Rectal smooth muscle tissue (tissue), 1 donor: ENCODE data around the gene ZNF800.

ENCODE experiments used
- H3K27ac ChIP-seq: one replicate; pipeline ENCODE4 v1.7.0; 2013; ENCODE audit warnings: low read depth, low read length, inconsistent platforms
- H3K27me3 ChIP-seq: one replicate; pipeline ENCODE4 v1.7.0; 2013; ENCODE audit warnings: low read length; ENCODE audit not compliant: control insufficient read depth, insufficient read depth
- H3K36me3 ChIP-seq: one replicate; pipeline ENCODE4 v1.7.0; 2013; ENCODE audit warnings: low read length; ENCODE audit not compliant: control insufficient read depth, insufficient read depth
- H3K4me1 ChIP-seq: one replicate; pipeline ENCODE4 v1.7.0; 2013; ENCODE audit warnings: low read length; ENCODE audit not compliant: control insufficient read depth, insufficient read depth
- H3K4me3 ChIP-seq: one replicate; pipeline ENCODE4 v1.7.0; 2013; ENCODE audit warnings: low read length
- H3K9ac ChIP-seq: one replicate; pipeline ENCODE4 v1.7.0; 2013; ENCODE audit warnings: low read length

ZNF800 gene

DNA sequence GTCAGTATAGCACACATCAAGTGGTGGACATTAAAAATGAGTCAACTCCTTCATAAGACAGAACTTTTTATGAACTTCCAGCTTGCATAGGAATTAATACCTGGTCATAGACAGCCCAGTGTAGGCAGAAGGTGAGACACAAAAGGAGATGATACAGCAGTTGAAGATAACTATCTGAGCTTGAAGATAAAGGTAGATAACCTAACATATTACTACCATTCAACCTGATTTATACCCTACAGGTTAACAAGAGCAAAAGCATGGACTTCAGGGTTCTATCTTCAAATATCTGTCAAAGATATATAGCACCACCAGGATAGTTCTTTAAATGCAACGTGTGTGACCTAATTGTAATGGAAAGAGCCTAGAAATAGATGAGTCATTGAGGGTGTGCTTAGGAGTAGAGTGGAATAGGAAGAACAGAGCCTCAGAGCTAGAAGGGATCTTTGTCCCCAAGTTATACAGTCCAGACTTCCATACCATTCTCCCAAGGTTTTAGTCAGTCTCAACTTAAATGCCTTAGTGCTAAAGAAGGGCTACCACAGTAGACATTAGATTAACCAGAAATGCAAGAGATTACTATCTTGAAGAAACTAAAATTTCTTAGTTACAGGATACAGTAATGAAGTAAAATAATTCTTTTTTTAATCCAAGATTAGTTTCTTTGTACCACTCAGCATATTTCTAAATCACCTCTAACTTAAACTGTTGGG is 9.2 kb downstream of the ZNF800 start:
- Histone ChIP-seq H3K36me3 (peaks cover 2% of the 10 kb centered on the region), H3K27me3 (no peaks in the 10 kb centered on the region), H3K27ac (no peak overlapping the region), H3K4me1 (no peaks in the 10 kb centered on the region), H3K9ac (no peak overlapping the region), H3K4me3 (no peak overlapping the region)

- no peak overlapping the region for H3K4me3 ChIP-seq
- no peak overlapping the region for H3K9ac ChIP-seq
- H3K4me1 ChIP-seq: no peaks in the 10 kb centered on the region
Observed at GRCh38 chr7:127382301-127383085, 10.0 kb downstream of the ZNF800 start.

GRCh38 chr7:127380479-127380878 is 12.0 kb downstream of the ZNF800 start:
- Histone ChIP-seq H3K36me3 (peaks cover 1% of the 10 kb centered on the region), H3K27me3 (no peaks in the 10 kb centered on the region), H3K9ac (no peak overlapping the region), H3K4me1 (no peaks in the 10 kb centered on the region), H3K27ac (no peak overlapping the region), H3K4me3 (no peak overlapping the region)

More at GRCh38 chr7:127382301-127383085, 10.0 kb downstream of the ZNF800 start:
- no peaks in the 10 kb centered on the region for H3K27me3 ChIP-seq
- no peak overlapping the region for H3K27ac ChIP-seq
- H3K36me3 ChIP-seq: peaks cover 2% of the 10 kb centered on the region

DNA sequence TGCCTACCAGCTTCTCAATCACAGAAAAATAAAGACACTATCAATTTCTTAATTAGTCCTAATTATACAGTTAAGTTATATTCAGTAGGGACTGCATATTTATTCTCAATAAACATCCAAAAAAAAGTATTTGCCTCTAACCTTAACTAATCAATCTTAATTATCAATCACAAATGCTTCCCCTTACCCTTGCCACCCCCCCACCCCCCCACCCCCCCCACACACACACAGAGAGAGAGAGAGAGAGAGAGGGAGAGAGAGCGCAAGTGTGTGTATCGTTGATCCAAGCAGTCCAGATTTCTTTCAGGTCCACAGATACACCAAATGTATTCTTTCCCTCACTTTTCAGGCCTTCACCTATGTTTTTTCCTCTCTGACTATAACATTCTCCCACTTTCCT is 12.9 kb downstream of the ZNF800 start:
- Histone ChIP-seq H3K27me3 (no peaks in the 10 kb centered on the region), H3K27ac (no peak overlapping the region), H3K9ac (no peak overlapping the region), H3K4me1 (no peaks in the 10 kb centered on the region), H3K4me3 (no peak overlapping the region), H3K36me3 (no peaks in the 10 kb centered on the region)

- H3K36me3 ChIP-seq: peaks cover 2% of the 10 kb centered on the region
- H3K27ac ChIP-seq: no peak overlapping the region
- no peak overlapping the region for H3K4me3 ChIP-seq
- H3K27me3 ChIP-seq: no peaks in the 10 kb centered on the region
- H3K9ac ChIP-seq: no peak overlapping the region
- no peaks in the 10 kb centered on the region for H3K4me1 ChIP-seq
Observed at GRCh38 chr7:127378537-127378936, 14.0 kb downstream of the ZNF800 start.

DNA sequence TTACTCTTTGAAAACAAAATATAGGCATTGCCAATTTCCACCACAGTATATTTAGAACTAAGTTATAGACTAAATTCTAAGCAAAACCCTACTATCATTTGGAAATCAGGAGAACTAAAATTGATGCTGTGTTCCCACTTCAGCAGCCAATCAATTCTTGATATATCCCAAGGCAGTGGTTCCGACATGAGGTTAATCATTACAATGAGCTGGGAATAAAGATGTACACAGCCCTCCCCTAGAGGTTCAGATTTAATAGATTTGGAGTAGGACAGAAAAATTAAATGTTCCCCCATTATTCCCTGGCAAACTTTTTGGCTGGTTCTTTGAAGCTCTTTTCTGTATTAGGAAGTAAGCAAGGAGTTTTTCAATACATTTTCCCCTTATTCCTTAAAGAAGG is 15.1 kb downstream of the ZNF800 start:
- H3K36me3 ChIP-seq: peaks cover 2% of the 10 kb centered on the region
- no peak overlapping the region for H3K9ac ChIP-seq
- H3K27me3 ChIP-seq: no peaks in the 10 kb centered on the region
- no peak overlapping the region for H3K27ac ChIP-seq
- H3K4me3 ChIP-seq: no peak overlapping the region
- no peaks in the 10 kb centered on the region for H3K4me1 ChIP-seq

- peaks cover 2% of the 10 kb centered on the region for H3K36me3 ChIP-seq
- no peak overlapping the region for H3K27ac ChIP-seq
- no peak overlapping the region for H3K4me3 ChIP-seq
- H3K9ac ChIP-seq: no peak overlapping the region
- no peaks in the 10 kb centered on the region for H3K4me1 ChIP-seq
- no peaks in the 10 kb centered on the region for H3K27me3 ChIP-seq
Observed at GRCh38 chr7:127375631-127376030, 16.9 kb downstream of the ZNF800 start.

DNA sequence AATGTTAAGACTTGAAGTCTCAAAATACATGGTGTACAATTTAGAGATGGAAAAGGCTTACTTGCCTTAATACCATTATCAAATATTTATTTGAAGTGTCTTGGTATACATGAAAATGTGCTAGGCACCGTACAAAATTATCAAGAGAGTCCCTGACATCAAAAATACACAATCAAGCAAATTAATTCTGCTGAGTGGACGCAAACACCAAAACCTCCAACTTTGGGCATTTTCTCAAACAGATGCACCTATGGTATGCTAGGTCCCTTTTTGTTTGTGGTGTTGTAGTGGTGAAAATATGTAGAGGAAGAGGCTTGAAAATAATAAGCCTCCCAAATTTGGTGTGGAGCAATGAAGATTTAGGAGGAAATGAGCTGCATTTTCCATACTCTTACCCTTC is 24.8 kb downstream of the ZNF800 start:
- H3K9ac ChIP-seq: no peak overlapping the region
- no peaks in the 10 kb centered on the region for H3K27me3 ChIP-seq
- H3K4me1 ChIP-seq: no peaks in the 10 kb centered on the region
- no peaks in the 10 kb centered on the region for H3K36me3 ChIP-seq
- H3K27ac ChIP-seq: no peak overlapping the region
- no peak overlapping the region for H3K4me3 ChIP-seq

DNA sequence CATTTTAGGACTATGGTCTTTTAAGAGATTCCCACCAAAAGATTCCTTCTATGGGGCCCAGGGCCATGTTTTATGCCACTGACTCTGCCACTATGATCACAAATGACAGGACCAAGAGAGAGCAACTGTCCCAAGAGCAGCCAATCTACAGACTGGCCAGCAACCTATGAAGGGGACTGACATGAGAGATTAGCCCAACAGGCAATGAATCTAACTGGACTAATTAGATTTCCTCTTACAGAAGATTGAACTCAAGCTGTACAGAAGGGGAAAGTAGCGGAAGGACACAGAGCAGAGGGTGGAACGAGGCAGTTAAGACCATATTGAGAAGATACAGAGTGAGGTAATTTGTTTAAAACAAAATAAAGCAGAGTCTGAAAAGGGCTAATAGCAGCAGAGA is 25.8 kb downstream of the ZNF800 start:
- no peaks in the 10 kb centered on the region for H3K27me3 ChIP-seq
- H3K27ac ChIP-seq: no peak overlapping the region
- H3K4me1 ChIP-seq: no peaks in the 10 kb centered on the region
- no peak overlapping the region for H3K9ac ChIP-seq
- no peaks in the 10 kb centered on the region for H3K36me3 ChIP-seq
- no peak overlapping the region for H3K4me3 ChIP-seq

GRCh38 chr7:127365957-127366315 is 26.6 kb downstream of the ZNF800 start:
- Histone ChIP-seq H3K4me3 (no peak overlapping the region), H3K36me3 (no peaks in the 10 kb centered on the region), H3K27me3 (no peaks in the 10 kb centered on the region), H3K27ac (no peak overlapping the region), H3K9ac (no peak overlapping the region), H3K4me1 (no peaks in the 10 kb centered on the region)

GRCh38 chr7:127365164-127365956 is 27.1 kb downstream of the ZNF800 start:
- Histone ChIP-seq H3K9ac (no peak overlapping the region), H3K36me3 (no peaks in the 10 kb centered on the region), H3K4me1 (no peaks in the 10 kb centered on the region), H3K4me3 (no peak overlapping the region), H3K27me3 (no peaks in the 10 kb centered on the region), H3K27ac (no peak overlapping the region)

- Histone ChIP-seq H3K27ac (no peak overlapping the region), H3K4me3 (no peak overlapping the region), H3K9ac (no peak overlapping the region), H3K36me3 (no peaks in the 10 kb centered on the region), H3K27me3 (no peaks in the 10 kb centered on the region), H3K4me1 (no peaks in the 10 kb centered on the region)
Observed at GRCh38 chr7:127362364-127363027, 30.0 kb downstream of the ZNF800 start.
